Astrocyte (in vitro differentiated cells and primary cell): ENCODE measurements around the gene NUMB.

Source experiments
- CTCF ChIP-seq: IDR thresholded peaks from 2 replicates; pipeline ENCODE4 v1.5.1; 2011; ENCODE audit warnings: low read depth, mild to moderate bottlenecking, inconsistent platforms, low read length, moderate library complexity; ENCODE audit not compliant: insufficient read depth
- EZH2 ChIP-seq: IDR thresholded peaks from 2 replicates; pipeline ENCODE4 v1.6.1; 2012; ENCODE audit warnings: mild to moderate bottlenecking, low read length, inconsistent platforms; ENCODE audit not compliant: insufficient read depth

- TF ChIP-seq CTCF: no peak
- TF ChIP-seq EZH2: no peak
Observed at GRCh38 chr14:73235531-73236155, 222.7 kb downstream of the NUMB start.
